Left lung (tissue), 10 donors: Measurements from ENCODE around the gene ASCC1. TPM values are rescaled to one million over a fixed set of nuclear protein-coding genes. Genes with fewer than 3 reads are reported as not detected.
"Not testable (repeated sequence)": the region's sequence is repeated elsewhere in the genome, so short reads cannot be mapped to it uniquely, and the experiment has no call there.

ENCODE experiments used
- ATAC-seq: fragments of 200-7000 bp; cut with Tn5 transposase; one replicate; pipeline ENCODE4 v1.9.1; 2020; ENCODE audit warnings: moderate library complexity
- DNase-seq, 4 donors: peaks; one replicate each; pipeline ENCODE4 v3.0.0-alpha.2; 2013 to 2020
- H3K27ac ChIP-seq, 2 donors: fragments of 200-600 bp; sonication (generic) in 1 of 2; one replicate each; pipeline versions ENCODE4 v1.5.0 to v1.8.0; 2020 to 2021
- H3K27me3 ChIP-seq, 2 donors: fragments of 200-600 bp; sonication (generic) in 1 of 2; one replicate each; pipeline versions ENCODE4 v1.5.0 to v1.8.0; 2020 to 2021
- H3K36me3 ChIP-seq, 2 donors: fragments of 200-600 bp; sonication (generic) in 1 of 2; one replicate each; pipeline versions ENCODE4 v1.5.0 to v1.8.0; 2020 to 2021
- H3K4me1 ChIP-seq, 2 donors: fragments of 200-600 bp; one replicate each; pipeline ENCODE4 v1.8.0; 2021
- H3K4me3 ChIP-seq, 2 donors: fragments of 200-600 bp; sonication (generic) in 1 of 2; one replicate each; pipeline versions ENCODE4 v1.5.0 to v1.8.0; 2020 to 2021; ENCODE audit warnings: mild to moderate bottlenecking in 1 of 2
- H3K9me3 ChIP-seq, 2 donors: fragments of 200-600 bp; sonication (generic) in 1 of 2; one replicate each; pipeline versions ENCODE4 v1.5.0 to v1.8.0; 2020 to 2021
- intact Hi-C, 2 donors: fragments of 100-400 bp; cut with DNase I; formaldehyde crosslinking; loops; one replicate each; pipeline versions ENCODE4 v1.11.2 to v1.14.2; 2022
- polyA plus RNA-seq, 6 donors: library from polyadenylated mRNA; unstranded; fragments of 120-200 nt; gene quantifications; one replicate each; pipeline ENCODE4 v1.2.1, GENCODE V29; 2013; ENCODE audit not compliant: insufficient read length in 6 of 6
- total RNA-seq, 2 donors: library from RNA; stranded (reverse); fragmentation: NEBNext Ultra II Directional; extraction: Animal tissue kit (Norgen Biotek cat#: 25700); gene quantifications; one replicate each; pipeline ENCODE4 v1.2.1, GENCODE V29; 2021
- TF ChIP-seq, protein P1 (sequence below), 2 donors: fragments of 200-600 bp; sonication (generic) in 1 of 2; IDR thresholded peaks; one replicate each; pipeline versions ENCODE4 v1.5.0 to v1.8.0; 2021; ENCODE audit warnings: antibody characterized with exemption in 2 of 2
- donor health status: DM: no; HTN: yes; CAD: no.
- donor health status: DM: no; HTN: no; CAD: no.

The ASCC1 gene
- total and polyA plus RNA-seq, 8 donors = 27.0 to 48.2 (median 37.4) TPM

DNA sequence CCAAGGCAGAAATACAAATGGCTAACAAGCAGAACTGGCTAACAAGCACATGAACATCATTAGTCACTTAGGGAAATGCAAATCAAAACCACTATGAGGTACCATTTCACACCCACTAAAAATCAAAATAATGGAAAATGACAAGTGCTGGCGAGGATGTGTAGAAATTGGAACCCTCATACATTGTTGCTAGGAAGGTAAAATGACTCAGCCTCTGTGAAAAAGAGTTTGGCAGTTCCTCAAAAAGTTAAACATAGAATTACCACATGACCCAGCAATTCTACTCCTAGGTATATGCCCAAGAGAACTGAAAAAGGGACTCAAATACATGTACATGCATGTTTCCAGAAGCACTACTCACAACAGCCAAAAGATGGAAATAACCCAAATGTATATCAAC lies 53.1 kb downstream of the ASCC1 start:
- peaks cover 0 to 24% of the 10 kb centered on the region in 2 donors for H3K36me3 ChIP-seq
- DNase-seq (no peak), ATAC-seq (peak; percentile 27)
- H3K4me3 ChIP-seq = no peak overlapping the region
- no peaks in the 10 kb centered on the region for H3K9me3 ChIP-seq
- H3K4me1 ChIP-seq = peaks cover 0 to 15% of the 10 kb centered on the region in 2 donors
- H3K27ac ChIP-seq = no peak overlapping the region
- TF ChIP-seq, protein P1, sequence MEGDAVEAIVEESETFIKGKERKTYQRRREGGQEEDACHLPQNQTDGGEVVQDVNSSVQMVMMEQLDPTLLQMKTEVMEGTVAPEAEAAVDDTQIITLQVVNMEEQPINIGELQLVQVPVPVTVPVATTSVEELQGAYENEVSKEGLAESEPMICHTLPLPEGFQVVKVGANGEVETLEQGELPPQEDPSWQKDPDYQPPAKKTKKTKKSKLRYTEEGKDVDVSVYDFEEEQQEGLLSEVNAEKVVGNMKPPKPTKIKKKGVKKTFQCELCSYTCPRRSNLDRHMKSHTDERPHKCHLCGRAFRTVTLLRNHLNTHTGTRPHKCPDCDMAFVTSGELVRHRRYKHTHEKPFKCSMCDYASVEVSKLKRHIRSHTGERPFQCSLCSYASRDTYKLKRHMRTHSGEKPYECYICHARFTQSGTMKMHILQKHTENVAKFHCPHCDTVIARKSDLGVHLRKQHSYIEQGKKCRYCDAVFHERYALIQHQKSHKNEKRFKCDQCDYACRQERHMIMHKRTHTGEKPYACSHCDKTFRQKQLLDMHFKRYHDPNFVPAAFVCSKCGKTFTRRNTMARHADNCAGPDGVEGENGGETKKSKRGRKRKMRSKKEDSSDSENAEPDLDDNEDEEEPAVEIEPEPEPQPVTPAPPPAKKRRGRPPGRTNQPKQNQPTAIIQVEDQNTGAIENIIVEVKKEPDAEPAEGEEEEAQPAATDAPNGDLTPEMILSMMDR (IDR thresholded peaks at IDR 0.05) = no peak
- intact Hi-C loops = no loop called here
- no peaks in the 10 kb centered on the region for H3K27me3 ChIP-seq

DNA sequence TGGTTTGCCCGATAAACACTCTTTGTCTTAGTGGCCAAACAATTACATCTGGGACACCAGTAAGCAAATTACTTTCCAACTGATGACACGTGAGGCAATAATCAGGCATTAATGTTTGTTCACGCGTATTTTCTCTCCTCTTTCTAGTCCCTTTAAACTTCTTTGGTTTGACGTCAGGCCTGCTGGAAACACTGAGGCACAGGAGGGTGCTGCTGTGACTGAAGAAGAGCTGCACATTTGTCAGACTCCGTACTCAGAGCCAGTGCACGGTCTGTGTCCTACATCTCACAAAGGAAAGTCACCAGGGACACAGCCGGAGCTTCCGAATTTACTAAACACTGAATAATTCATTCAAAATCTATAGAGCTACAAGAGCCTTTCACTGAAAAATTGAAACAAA lies 57.9 kb downstream of the ASCC1 start:
- TF ChIP-seq, protein P1 (IDR thresholded peaks at IDR 0.05) = no peak
- intact Hi-C loops = no loop called here

DNA sequence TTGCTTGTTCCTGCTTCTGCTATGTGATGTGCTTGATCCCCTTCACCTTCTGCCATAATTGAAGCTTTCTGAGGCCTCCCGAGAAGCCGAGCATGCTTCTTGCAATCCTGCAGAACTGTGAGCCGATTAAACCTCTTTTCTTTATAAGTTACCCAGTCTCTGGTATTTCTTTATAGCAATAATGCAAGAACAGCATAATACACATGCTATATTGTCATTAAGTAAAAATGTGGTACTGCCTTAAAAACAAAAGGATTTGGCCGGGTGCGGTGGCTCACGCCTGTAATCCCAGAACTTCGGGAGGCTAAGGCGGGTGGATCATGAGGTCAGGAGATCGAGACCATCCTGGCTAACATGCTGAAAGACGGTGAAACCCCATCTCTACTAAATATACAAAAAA lies 59.9 kb downstream of the ASCC1 start:
- DNase-seq (no peak), ATAC-seq (no peak)
- intact Hi-C loops = no loop called here
- Histone ChIP-seq H3K9me3 (no peaks in the 10 kb centered on the region), H3K4me3 (no peak overlapping the region), H3K36me3 (peaks cover 0 to 22% of the 10 kb centered on the region in 2 donors), H3K4me1 (no peaks in the 10 kb centered on the region), H3K27me3 (no peaks in the 10 kb centered on the region), H3K27ac (no peak overlapping the region)
- TF ChIP-seq, protein P1 (IDR thresholded peaks at IDR 0.05) = no peak

More for the DNA sequence above, 57.9 kb downstream of the ASCC1 start:
- Histone ChIP-seq H3K4me1 (peaks cover 0 to 6% of the 10 kb centered on the region in 2 donors), H3K4me3 (no peak overlapping the region), H3K27me3 (no peaks in the 10 kb centered on the region), H3K36me3 (peaks cover 0 to 24% of the 10 kb centered on the region in 2 donors), H3K9me3 (no peaks in the 10 kb centered on the region), H3K27ac (no peak overlapping the region)
- no peak for ATAC-seq
- no peak for DNase-seq

DNA sequence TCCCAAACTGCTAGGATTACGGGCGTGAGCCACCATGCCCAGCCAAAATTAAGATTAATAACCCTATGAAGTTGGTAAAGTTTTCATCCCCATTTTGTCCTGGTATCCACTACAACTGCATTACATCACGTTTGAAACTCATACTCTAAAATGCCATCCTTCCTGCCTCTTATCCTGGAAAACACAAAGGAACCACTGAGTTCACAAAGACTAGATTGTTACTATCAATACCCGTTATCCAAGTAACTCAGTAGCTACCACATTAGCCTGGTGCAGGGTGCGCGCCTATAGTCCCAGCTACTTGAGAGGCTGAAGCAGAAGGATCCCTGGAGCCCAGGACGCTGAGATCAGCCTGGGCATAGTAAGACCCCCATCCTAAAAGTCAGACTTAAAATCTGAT lies 63.8 kb downstream of the ASCC1 start:
- Histone ChIP-seq H3K36me3 (no peaks in the 10 kb centered on the region), H3K4me1 (no peaks in the 10 kb centered on the region), H3K9me3 (no peaks in the 10 kb centered on the region), H3K4me3 (no peak overlapping the region), H3K27me3 (no peaks in the 10 kb centered on the region), H3K27ac (no peak overlapping the region)
- no peak for ATAC-seq
- intact Hi-C loops = no loop called here
- TF ChIP-seq, protein P1 (IDR thresholded peaks at IDR 0.05) = no peak
- no peak for DNase-seq

DNA sequence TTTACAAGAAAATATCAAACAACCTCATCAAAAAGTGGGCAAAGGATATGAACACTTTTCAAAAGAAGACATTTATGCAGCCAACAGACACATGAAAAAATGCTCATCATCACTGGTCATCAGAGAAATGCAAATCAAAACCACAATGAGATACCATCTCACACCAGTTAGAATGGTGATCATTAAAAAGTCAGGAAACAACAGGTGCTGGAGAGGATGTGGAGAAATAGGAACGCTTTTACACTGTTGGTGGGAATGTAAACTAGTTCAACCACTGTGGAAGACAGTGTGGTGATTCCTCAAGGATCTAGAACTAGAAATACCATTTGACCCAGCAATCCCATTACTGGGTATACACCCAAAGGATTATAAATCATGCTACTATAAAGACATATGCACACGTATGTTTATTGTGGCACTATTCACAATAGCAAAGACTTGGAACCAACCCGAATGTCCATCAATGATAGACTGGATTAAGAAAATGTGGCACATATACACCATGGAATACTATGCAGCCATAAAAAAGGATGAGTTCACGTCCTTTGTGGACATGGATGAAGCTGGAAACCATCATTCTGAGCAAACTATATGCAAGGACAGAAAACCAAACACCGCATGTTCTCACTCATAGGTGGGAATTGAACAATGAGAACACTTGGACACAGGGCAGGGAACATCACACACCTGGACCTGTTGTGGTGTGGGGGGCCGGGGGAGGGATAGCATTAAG lies 65.2 kb downstream of the ASCC1 start:
- H3K4me1 ChIP-seq, H3K27ac ChIP-seq, H3K27me3 ChIP-seq, DNase-seq, intact Hi-C loops, ATAC-seq, H3K9me3 ChIP-seq, H3K36me3 ChIP-seq, H3K4me3 ChIP-seq: not testable (repeated sequence)

DNA sequence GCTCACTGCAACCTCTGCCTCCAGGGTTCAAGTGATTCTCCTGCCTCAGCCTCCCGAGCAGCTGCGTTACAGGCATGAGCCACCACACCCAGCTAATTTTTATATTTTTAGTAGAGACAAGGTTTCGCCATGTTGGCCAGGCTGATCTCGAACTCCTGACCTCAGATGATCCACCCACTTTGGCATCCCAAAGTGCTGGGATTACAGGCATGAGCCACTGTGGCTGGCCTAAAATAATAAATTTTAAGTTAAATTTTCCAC lies 68.8 kb downstream of the ASCC1 start:
- H3K9me3 ChIP-seq, H3K27me3 ChIP-seq, H3K4me3 ChIP-seq, DNase-seq, ATAC-seq, H3K36me3 ChIP-seq, intact Hi-C loops, H3K4me1 ChIP-seq, H3K27ac ChIP-seq: not testable (repeated sequence)
